Prostate gland (tissue), 2 donors: ENCODE data around the gene EPB41L4A. TPM values are rescaled to one million over a fixed set of nuclear protein-coding genes. Genes with fewer than 3 reads are reported as not detected.

Source experiments
- DNase-seq: peaks from one replicate; pipeline ENCODE4 v3.0.0-alpha.2; 2019; ENCODE audit warnings: low spot score
- H3K27ac ChIP-seq, 2 donors: fragments of 200-600 bp; sonication (generic); 2 replicates each; pipeline ENCODE4 v1.5.1; 2017 to 2019
- H3K27me3 ChIP-seq: fragments of 200-600 bp; sonication (generic); replicated peaks from 2 replicates; pipeline ENCODE4 v1.5.1; 2019; ENCODE audit not compliant: insufficient read depth
- H3K36me3 ChIP-seq, 2 donors: fragments of 200-600 bp; sonication (generic); 1 replicate in 1 of 2; 2 replicates in 1 of 2; pipeline versions ENCODE4 v1.5.1 to v1.8.1; 2017 to 2019
- H3K4me1 ChIP-seq: fragments of 200-600 bp; sonication (generic); replicated peaks from 2 replicates; pipeline ENCODE4 v1.5.1; 2019
- H3K4me3 ChIP-seq, 2 donors: fragments of 200-600 bp; sonication (generic); 2 replicates each; pipeline ENCODE4 v1.5.1; 2017 to 2019
- H3K9me3 ChIP-seq: fragments of 200-600 bp; sonication (generic); 2 replicates; pipeline ENCODE4 v1.5.1; 2017
- POLR2A ChIP-seq: fragments of 450-650 bp; IDR thresholded peaks from one replicate; pipeline ENCODE4 v1.6.1; 2016; ENCODE audit warnings: antibody characterized with exemption, mild to moderate bottlenecking
- POLR2AphosphoS5 ChIP-seq: sonication (generic); formaldehyde crosslinking; IDR thresholded peaks from one replicate; pipeline ENCODE4 v1.6.1; 2017; ENCODE audit warnings: antibody characterized with exemption
- WGBS: methylation state at CpG from one replicate; pipeline ENCODE4 v1.1.5; 2018; 5-methylcytosine and 5-hydroxymethylcytosine counted together
- intact Hi-C: fragments of 100-400 bp; cut with DNase I; formaldehyde crosslinking; loops from one replicate; pipeline ENCODE4 v1.14.2; 2022
- total RNA-seq, 2 donors: library from RNA; depleted of rRNA; stranded (reverse); fragments of >200 nt; gene quantifications; one replicate each; pipeline ENCODE4 v1.1.0, GENCODE V29; 2016
- TF ChIP-seq, protein P1 (sequence below), 4 experiments: fragments of 200-600 bp in 2 of 4; fragments of 450-650 bp in 2 of 4; sonication (generic) in 2 of 4; IDR thresholded peaks; 1 replicate in 3 of 4; 2 replicates in 1 of 4; pipeline ENCODE4 v1.5.1; 2016 to 2019; ENCODE audit warnings: antibody characterized with exemption in 4 of 4, mild to moderate bottlenecking in 2 of 4, moderate library complexity in 2 of 4

The EPB41L4A gene
- total RNA-seq, 2 donors from 2014 or later = 23.0 to 37.5 TPM

DNA sequence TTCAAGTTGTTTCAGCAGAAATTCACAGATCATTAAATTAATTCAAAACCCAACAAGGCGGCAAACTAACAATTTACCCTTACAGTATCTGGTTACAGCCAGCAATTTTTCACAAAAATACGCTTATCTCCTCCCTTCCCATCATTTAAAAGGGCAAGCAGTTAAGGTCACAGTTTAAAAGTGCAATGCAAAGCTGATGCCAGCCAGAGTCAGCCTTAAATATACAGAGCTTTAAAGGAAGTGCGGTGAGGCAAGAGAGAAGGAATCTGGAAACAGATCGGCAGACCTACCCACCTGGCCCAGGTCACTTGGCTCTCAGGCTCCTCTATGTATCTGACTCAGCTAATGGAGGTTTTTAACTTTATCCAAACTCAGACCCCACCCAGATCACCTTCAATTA is 31.0 kb downstream of the EPB41L4A start:
- Histone ChIP-seq H3K36me3 (no peaks in the 10 kb centered on the region), H3K27ac (no peak overlapping the region), H3K27me3 (no peaks in the 10 kb centered on the region), H3K4me1 (no peaks in the 10 kb centered on the region), H3K9me3 (no peaks in the 10 kb centered on the region), H3K4me3 (no peak overlapping the region)
- 70% methylated on average over 4 of the region's 4 CpGs for WGBS
- no peak for DNase-seq
- no peak for TF ChIP-seq POLR2A
- intact Hi-C loops = no loop called here

DNA sequence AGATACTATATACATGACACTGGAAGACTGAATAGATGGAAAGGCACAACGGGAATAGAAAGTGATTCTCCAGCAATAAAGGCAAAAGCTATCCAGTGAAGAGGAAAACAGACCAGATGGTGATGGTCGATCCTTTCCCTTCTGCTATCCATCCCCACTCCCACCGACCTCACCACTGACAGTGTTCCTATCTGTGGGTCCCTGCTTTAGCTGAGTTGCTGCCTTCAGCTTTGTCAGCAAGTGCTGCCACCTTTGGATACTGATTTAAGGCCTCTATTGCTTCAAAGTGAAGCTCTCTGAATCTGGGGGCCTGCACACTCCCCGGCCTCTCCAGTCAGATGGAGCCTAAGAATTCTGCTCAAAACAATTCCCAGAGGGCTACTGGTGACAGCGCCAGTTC is 32.3 kb downstream of the EPB41L4A start:
- H3K9me3 ChIP-seq = no peaks in the 10 kb centered on the region
- H3K27me3 ChIP-seq = no peaks in the 10 kb centered on the region
- WGBS = 85% methylated on average over 5 of the region's 5 CpGs
- no peak overlapping the region for H3K4me3 ChIP-seq
- H3K36me3 ChIP-seq = no peaks in the 10 kb centered on the region
- intact Hi-C loops = no loop called here
- H3K4me1 ChIP-seq = no peaks in the 10 kb centered on the region
- TF ChIP-seq POLR2AphosphoS5 (no peak), POLR2A (no peak)
- TF ChIP-seq, protein P1, sequence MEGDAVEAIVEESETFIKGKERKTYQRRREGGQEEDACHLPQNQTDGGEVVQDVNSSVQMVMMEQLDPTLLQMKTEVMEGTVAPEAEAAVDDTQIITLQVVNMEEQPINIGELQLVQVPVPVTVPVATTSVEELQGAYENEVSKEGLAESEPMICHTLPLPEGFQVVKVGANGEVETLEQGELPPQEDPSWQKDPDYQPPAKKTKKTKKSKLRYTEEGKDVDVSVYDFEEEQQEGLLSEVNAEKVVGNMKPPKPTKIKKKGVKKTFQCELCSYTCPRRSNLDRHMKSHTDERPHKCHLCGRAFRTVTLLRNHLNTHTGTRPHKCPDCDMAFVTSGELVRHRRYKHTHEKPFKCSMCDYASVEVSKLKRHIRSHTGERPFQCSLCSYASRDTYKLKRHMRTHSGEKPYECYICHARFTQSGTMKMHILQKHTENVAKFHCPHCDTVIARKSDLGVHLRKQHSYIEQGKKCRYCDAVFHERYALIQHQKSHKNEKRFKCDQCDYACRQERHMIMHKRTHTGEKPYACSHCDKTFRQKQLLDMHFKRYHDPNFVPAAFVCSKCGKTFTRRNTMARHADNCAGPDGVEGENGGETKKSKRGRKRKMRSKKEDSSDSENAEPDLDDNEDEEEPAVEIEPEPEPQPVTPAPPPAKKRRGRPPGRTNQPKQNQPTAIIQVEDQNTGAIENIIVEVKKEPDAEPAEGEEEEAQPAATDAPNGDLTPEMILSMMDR (IDR thresholded peaks at IDR 0.05) = no peak
- no peak overlapping the region for H3K27ac ChIP-seq
- no peak for DNase-seq

DNA sequence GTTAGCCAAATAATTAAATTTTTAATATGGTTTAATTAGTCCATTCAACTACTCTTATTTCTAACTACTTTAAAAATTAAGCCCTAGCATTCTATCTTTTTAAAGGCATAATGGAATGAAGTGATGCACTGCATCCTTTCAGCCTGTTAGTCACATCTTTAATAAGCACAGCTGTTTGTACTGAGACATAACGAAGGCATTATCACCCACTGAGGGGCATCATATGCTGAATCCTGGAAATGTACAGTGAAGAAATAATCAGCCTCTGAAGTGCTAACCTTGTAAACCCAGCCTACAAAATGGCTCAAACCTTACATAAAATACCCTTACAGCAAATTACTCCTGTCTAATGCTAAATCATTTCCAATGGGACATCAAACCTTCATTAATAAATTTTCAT is 33.1 kb downstream of the EPB41L4A start:
- Histone ChIP-seq H3K27me3 (no peaks in the 10 kb centered on the region), H3K27ac (no peak overlapping the region), H3K4me1 (no peaks in the 10 kb centered on the region), H3K36me3 (no peaks in the 10 kb centered on the region), H3K9me3 (no peaks in the 10 kb centered on the region), H3K4me3 (no peak overlapping the region)
- 88% methylated on average over 1 of the region's 1 CpG for WGBS
- DNase-seq = no peak
- intact Hi-C loops = no loop called here
- TF ChIP-seq, protein P1 (IDR thresholded peaks at IDR 0.05) = no peak
- TF ChIP-seq POLR2A = no peak
- no peak for TF ChIP-seq POLR2AphosphoS5

DNA sequence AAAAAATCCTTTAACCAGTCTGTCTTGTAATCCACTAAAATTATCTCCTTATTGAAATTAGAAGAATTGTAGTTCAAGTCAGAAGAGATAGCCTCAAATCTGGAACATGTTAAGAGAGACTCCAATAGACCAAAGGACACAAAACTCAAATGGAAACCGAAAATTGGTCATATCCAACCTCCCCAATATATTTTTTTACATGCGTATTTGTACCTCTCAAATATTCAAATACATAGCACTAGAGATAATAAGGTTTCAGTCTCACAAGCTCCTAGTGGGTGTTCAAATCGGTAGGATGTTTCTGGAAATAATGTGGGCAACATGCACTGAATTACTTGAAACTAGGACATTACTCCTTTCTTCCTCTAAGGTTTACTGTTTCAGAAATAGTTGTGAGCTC is 33.5 kb downstream of the EPB41L4A start:
- Histone ChIP-seq H3K27me3 (no peaks in the 10 kb centered on the region), H3K4me3 (no peak overlapping the region), H3K36me3 (no peaks in the 10 kb centered on the region), H3K9me3 (no peaks in the 10 kb centered on the region), H3K27ac (no peak overlapping the region), H3K4me1 (no peaks in the 10 kb centered on the region)
- intact Hi-C loops = no loop called here
- no peak for DNase-seq
- TF ChIP-seq, protein P1 (IDR thresholded peaks at IDR 0.05) = no peak
- no peak for TF ChIP-seq POLR2A
- 92% methylated on average over 3 of the region's 3 CpGs for WGBS

DNA sequence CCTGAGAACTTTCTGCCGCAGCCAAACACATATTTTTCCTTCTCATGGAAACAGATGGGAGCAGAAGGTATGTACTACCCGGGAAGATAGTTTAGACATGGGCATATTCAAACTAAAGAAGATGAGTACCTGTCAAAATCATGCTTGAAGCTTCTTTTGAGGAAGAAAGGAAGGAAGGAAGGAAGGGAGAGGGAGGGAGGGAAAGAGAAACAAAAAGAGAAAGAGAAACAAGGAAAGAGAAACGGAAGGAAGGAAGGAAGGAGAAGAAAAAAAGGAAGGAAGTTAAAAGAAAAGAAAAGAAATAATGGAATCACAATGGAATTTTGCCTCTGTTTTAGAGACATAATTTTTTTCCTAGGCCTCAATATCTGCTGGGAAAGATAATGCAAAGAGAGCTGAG is 34.6 kb downstream of the EPB41L4A start:
- Histone ChIP-seq H3K4me1 (no peaks in the 10 kb centered on the region), H3K27me3 (no peaks in the 10 kb centered on the region), H3K4me3 (no peak overlapping the region), H3K27ac (no peak overlapping the region), H3K9me3 (no peaks in the 10 kb centered on the region), H3K36me3 (no peaks in the 10 kb centered on the region)
- TF ChIP-seq, protein P1 (IDR thresholded peaks at IDR 0.05) = no peak
- TF ChIP-seq POLR2A (no peak), POLR2AphosphoS5 (no peak)
- intact Hi-C loops = no loop called here
- WGBS = 96% methylated on average over 3 of the region's 3 CpGs
- no peak for DNase-seq
